ENCODE data around the gene KDM4C.

DNA sequence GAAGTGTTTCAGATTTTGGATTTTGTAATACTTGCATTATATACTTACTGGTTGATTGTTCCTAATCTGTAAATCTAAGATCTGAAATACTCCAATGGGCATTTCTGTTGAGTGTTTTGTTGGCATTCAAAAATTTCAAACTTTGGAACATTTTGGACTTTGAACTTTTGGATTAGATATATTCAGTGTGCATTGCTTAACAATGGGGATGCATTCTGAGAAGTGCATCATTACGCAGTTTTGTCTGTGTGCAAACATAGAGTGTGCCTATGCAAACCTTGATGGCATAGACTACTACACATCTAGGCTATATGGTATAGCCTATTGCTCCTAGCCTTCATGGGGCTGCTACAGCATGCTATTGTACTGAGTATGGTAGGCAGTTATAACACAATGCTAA is 325.4 kb downstream of the KDM4C start:
- TF ChIP-seq, protein P1, sequence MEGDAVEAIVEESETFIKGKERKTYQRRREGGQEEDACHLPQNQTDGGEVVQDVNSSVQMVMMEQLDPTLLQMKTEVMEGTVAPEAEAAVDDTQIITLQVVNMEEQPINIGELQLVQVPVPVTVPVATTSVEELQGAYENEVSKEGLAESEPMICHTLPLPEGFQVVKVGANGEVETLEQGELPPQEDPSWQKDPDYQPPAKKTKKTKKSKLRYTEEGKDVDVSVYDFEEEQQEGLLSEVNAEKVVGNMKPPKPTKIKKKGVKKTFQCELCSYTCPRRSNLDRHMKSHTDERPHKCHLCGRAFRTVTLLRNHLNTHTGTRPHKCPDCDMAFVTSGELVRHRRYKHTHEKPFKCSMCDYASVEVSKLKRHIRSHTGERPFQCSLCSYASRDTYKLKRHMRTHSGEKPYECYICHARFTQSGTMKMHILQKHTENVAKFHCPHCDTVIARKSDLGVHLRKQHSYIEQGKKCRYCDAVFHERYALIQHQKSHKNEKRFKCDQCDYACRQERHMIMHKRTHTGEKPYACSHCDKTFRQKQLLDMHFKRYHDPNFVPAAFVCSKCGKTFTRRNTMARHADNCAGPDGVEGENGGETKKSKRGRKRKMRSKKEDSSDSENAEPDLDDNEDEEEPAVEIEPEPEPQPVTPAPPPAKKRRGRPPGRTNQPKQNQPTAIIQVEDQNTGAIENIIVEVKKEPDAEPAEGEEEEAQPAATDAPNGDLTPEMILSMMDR (IDR thresholded peaks at IDR 0.05 in 8 of 11, conservative IDR thresholded peaks at IDR 0.05 in 3 of 11), result no peak
- no peak for TF ChIP-seq POLR2A (IDR thresholded peaks at IDR 0.05)
